GM19467 (cell line): Measurements from ENCODE around the gene NEK6.
"Not testable (repeated sequence)": the region's sequence is repeated elsewhere in the genome, so short reads cannot be mapped to it uniquely, and the experiment has no call there.

Experiments
- ATAC-seq: cut with Tn5 transposase; IDR thresholded peaks from one replicate; pipeline ENCODE4 v1.9.1; 2021; ENCODE audit warnings: mild to moderate bottlenecking, moderate library complexity; ENCODE audit not compliant: unreplicated experiment

The NEK6 gene

GRCh38 chr9:124225945-124226344 lies 31.8 kb upstream of the NEK6 start:
- ATAC-seq = no peak

GRCh38 chr9:124228516-124228915 lies 29.2 kb upstream of the NEK6 start:
- no peak for ATAC-seq

GRCh38 chr9:124231095-124231737 lies 26.5 kb upstream of the NEK6 start:
- ATAC-seq = no peak

GRCh38 chr9:124238546-124239140 lies 19.1 kb upstream of the NEK6 start:
- ATAC-seq = no peak

DNA sequence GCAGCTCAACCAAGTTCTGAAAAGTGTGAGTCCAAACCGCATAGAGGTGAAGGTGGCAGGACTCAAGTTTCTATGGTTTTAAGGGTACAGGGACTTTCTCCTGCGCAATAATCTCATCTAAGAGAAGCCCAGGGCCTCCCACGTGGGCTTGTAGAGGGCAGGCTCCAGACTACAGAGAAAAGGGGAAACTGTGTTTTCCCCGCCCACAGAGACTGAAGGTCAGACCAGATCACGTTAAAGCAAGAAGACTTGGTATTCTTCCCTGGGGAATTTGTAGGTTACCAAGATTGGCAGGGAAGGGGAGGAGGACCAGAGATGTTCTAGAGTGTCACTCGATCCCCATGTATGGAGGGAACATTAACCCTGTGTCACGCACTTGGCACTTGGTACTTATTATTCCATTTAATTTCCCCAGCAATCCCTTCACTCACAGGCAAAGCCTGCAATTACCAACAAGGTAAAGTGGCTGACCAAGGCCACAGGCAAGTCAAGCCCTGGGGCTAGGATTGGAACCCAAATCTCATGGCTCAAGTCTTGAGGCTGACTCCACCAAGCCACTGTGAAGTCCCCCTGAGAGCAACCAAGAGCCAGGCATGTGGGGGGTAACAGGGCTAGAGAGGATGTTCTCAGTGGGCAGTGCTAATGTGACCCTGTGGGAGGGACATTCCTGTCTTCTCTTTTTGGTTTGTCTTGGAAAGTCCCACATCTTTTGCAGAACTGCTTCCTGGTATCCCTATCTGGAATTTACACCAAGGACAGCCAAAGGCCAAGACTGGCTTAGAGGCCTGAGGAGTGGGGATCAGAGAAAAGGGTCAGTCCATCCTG lies 18.3 kb upstream of the NEK6 start:
- ATAC-seq = no peak

- no peak for ATAC-seq
These were observed 15.2 kb upstream of the NEK6 start for GRCh38 chr9:124242331-124243194.

- ATAC-seq = not testable (repeated sequence)
These were observed 10.4 kb upstream of the NEK6 start for GRCh38 chr9:124247393-124247792.

DNA sequence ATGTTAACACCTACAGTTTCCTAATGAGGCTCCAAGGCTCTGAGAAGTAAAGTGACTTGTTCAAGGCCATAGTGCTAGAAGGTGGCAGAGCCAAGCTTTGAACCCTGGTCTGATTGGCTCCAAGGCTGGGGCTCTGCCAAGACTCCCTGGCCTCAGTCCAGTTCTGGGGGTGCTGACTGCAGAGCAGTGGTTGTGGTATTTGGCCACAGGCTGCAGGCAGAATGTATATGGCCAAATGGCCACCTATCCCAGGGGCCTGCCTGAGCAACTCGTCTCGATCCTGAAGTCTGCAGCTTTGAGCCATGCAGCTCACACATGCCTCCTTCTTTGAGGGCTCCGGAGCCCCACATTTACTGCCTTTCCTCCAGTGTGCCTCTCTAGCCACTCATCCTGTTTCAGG lies 9.7 kb upstream of the NEK6 start:
- no peak for ATAC-seq

DNA sequence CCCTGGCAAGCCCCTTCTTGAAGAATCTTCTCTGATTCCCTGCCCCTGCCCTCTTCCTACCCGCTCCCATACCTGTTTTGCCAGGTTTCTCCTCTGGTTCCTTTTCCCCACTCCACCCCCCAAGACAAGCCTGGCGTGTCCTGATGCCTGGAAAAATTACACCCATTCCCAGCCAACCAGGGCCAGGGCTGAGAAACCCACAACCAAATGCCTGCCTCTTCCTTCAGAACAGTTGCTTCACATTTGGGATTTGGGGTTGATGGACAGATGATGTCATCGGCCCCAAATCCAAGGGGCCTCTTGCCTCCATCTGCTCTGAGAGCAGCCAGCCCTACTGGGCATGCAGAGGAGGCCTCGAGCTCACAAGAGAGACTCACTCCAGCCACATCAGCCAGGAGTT lies 8.8 kb upstream of the NEK6 start:
- ATAC-seq = no peak

DNA sequence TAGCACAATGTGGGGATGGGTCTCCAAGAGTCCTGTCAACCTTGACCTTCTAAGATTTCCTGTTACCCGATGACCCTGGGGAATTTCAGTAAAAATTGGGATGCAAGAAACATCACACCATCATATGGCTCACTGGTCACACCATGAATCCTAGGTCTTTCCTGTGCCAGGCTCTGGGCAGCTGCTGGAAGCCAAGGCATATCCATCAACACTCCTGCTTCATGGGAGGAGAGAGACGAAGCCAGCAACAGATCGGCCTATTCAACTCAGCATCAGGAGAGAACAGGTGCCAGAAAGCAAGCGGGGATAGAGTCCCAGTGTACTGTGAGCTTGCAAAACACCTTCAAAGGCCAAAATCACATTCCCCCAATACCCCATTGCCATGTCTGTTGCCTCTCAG lies 6.5 kb upstream of the NEK6 start:
- ATAC-seq = no peak

- ATAC-seq = no peak
These were observed 6.0 kb upstream of the NEK6 start for GRCh38 chr9:124251605-124252378.

DNA sequence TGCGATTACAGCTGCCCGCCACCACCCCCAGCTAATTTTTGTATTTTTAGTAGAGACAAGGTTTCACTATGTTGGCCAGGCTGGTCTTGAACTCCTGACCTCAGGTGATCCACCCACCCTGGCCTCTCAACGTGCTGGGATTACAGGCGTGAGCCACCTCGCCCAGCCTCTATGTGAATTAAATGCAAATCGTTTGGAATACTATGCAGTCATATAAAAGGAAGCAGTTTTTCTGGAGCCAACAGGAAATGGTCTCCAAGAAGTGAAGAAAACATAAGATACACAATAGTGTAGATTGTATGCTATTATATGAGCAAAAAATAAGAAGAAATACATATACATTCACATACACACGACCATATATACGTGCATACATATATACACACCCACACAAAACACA lies 4.9 kb upstream of the NEK6 start:
- not testable (repeated sequence) for ATAC-seq

GRCh38 chr9:124254261-124254682 lies 3.5 kb upstream of the NEK6 start:
- ATAC-seq = peak; percentile 62

- ATAC-seq = no peak
These were observed 2.5 kb upstream of the NEK6 start for GRCh38 chr9:124255222-124255621.

- ATAC-seq = no peak
These were observed 1.2 kb upstream of the NEK6 start for GRCh38 chr9:124256517-124257069.

DNA sequence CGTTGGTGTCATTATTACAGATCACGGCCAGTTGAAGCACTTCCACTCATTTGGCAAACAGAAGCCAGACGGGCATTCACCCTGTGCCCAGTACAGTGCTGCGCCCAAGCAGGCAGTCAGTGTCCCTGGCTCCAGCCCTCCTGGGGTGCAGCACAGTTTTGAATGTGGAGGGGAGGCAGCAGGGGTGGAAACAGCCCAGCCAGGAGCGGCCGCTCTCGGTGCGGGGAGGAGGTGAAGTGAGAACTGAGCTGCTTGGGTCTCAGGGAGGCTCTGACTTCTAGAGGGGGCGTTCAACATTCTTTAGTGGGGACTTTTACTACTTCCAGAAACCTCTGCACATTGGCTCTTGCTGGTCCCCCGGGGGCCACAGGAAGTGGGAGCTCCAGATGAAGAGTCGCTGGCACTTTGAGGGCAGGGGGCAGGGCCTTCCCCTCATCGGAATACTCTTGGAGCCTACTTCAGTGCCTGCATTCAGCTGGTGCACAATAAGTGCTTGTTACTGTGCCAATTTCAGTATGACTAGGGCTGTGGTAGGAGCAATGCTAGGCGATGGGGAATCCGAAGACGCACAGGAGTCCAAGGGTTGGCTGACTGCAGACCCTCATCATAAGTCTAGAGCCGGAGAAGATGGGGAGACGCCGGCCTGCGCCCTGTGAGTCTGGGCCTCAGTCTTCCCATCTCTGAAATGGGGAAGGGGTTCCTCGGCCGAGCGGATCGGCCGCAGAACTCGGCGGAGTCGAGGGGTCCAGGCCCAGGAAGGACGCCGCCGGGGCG lies 492 bp upstream of the NEK6 start:
- no peak for ATAC-seq

- ATAC-seq = no peak
These were observed 933 bp downstream of the NEK6 start for GRCh38 chr9:124258607-124259157.

- no peak for ATAC-seq
These were observed 1.5 kb downstream of the NEK6 start for GRCh38 chr9:124259158-124259808.
